ENCODE measurements around the gene LRRC18. TPM values are rescaled to one million over a fixed set of nuclear protein-coding genes. Genes with fewer than 3 reads are reported as not detected.

The LRRC18 gene
- total RNA-seq, 2 donors from 2014 or later = not detected

GRCh38 chr10:48894911-48895802, 44.5 kb downstream of the LRRC18 start:
- no peak for TF ChIP-seq CTCF (IDR thresholded peaks at IDR 0.05)
- ATAC-seq (ENCODE audit: insufficient number of reproducible peaks, low FRiP score, low read depth) = no peak
- H3K4me1 ChIP-seq (ENCODE audit: control insufficient read depth in 1 of 2, low read depth in 2 of 2) = no peaks in the 10 kb centered on the region
- no peak overlapping the region for H3K27ac ChIP-seq
- H3K27me3 ChIP-seq (replicated peaks; ENCODE audit: insufficient read depth) = no peaks in the 10 kb centered on the region
- no peaks in the 10 kb centered on the region for H3K9me3 ChIP-seq
- no peak for DNase-seq (ENCODE audit: low spot score)
- no peaks in the 10 kb centered on the region for H3K36me3 ChIP-seq
- no peak overlapping the region for H3K4me3 ChIP-seq

GRCh38 chr10:48890888-48891850, 48.5 kb downstream of the LRRC18 start:
- H3K27ac ChIP-seq = no peak overlapping the region
- ATAC-seq (ENCODE audit: insufficient number of reproducible peaks, low FRiP score, low read depth) = no peak
- no peak for DNase-seq (ENCODE audit: low spot score)
- no peaks in the 10 kb centered on the region for H3K4me1 ChIP-seq (ENCODE audit: control insufficient read depth in 1 of 2, low read depth in 2 of 2)
- H3K27me3 ChIP-seq (replicated peaks; ENCODE audit: insufficient read depth) = no peaks in the 10 kb centered on the region
- no peak for TF ChIP-seq CTCF (IDR thresholded peaks at IDR 0.05)
- no peaks in the 10 kb centered on the region for H3K36me3 ChIP-seq
- H3K4me3 ChIP-seq = no peak overlapping the region
- no peaks in the 10 kb centered on the region for H3K9me3 ChIP-seq

- H3K9me3 ChIP-seq = no peaks in the 10 kb centered on the region
- no peak overlapping the region for H3K4me3 ChIP-seq
- no peak for TF ChIP-seq CTCF (IDR thresholded peaks at IDR 0.05)
- H3K4me1 ChIP-seq (ENCODE audit: control insufficient read depth in 1 of 2, low read depth in 2 of 2) = no peaks in the 10 kb centered on the region
- DNase-seq (ENCODE audit: low spot score) (no peak), ATAC-seq (ENCODE audit: insufficient number of reproducible peaks, low FRiP score, low read depth) (no peak)
- no peak overlapping the region for H3K27ac ChIP-seq
- no peaks in the 10 kb centered on the region for H3K36me3 ChIP-seq
- H3K27me3 ChIP-seq (replicated peaks; ENCODE audit: insufficient read depth) = no peaks in the 10 kb centered on the region
Measured at GRCh38 chr10:48887982-48888381, 51.7 kb downstream of the LRRC18 start.

GRCh38 chr10:48885376-48885775, 54.3 kb downstream of the LRRC18 start:
- ATAC-seq (ENCODE audit: insufficient number of reproducible peaks, low FRiP score, low read depth) (no peak), DNase-seq (ENCODE audit: low spot score) (no peak)
- H3K4me1 ChIP-seq (ENCODE audit: control insufficient read depth in 1 of 2, low read depth in 2 of 2) = no peaks in the 10 kb centered on the region
- H3K27me3 ChIP-seq (replicated peaks; ENCODE audit: insufficient read depth) = no peaks in the 10 kb centered on the region
- no peak overlapping the region for H3K4me3 ChIP-seq
- no peak for TF ChIP-seq CTCF (IDR thresholded peaks at IDR 0.05)
- no peaks in the 10 kb centered on the region for H3K9me3 ChIP-seq
- no peaks in the 10 kb centered on the region for H3K36me3 ChIP-seq
- no peak overlapping the region for H3K27ac ChIP-seq

Measured in thoracic aorta (tissue), 2 donors.